A673 (cell line): ENCODE results near the gene CNTNAP4.

Experiments used
- CTCF ChIP-seq: fragments of 300-800, 200-600 bp; sonication (generic); conservative IDR thresholded peaks from 2 replicates; pipeline ENCODE4 v1.5.1; 2017; ENCODE audit warnings: low read depth, mild to moderate bottlenecking, antibody characterized with exemption, low read length, moderate library complexity, mixed read lengths
- EZH2 ChIP-seq: fragments of 200-600 bp; sonication (generic); IDR thresholded peaks from 2 replicates; pipeline ENCODE4 v1.6.1; 2017; ENCODE audit warnings: borderline replicate concordance, low read depth, mild to moderate bottlenecking, mixed read lengths, antibody characterized with exemption, low read length; ENCODE audit not compliant: poor library complexity, severe bottlenecking

DNA sequence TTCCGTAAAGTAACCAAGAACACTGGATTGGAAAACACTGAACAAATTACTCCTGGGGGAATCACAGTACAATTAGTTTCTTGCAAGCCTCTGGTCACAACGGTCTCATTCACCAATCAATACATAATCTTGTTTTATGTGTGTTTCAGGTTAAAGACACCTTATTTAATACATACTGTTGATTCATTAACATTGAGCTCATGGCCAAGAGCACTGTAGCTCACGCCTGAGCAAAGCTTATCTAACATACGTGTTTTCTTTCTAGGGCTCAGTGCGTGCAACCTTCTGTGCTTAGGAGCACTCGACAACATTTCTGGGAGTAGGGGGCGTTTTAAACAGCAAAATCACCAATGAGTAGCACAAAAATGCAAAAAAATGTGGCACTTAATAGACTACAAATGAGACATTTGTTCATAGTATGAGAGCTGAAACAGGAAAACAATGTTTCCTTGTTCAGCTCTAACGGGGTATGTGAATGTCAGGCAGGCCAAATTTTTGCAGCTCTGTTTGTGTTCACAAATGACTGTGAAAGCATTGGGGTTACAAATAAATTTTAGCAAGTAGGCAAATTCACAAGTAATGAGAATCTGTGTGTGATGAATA, 206.2 kb downstream of the CNTNAP4 start:
- no peak for TF ChIP-seq CTCF
- TF ChIP-seq EZH2 = no peak
